CD4-positive, alpha-beta T cell treated with Interleukin-15 for 1 hour (primary cell): ENCODE data around the gene MICU1.

Experiments
- DNase-seq: peaks from one replicate; pipeline ENCODE4 v3.0.0-alpha.2; 2020

Gene MICU1

GRCh38 chr10:72323108-72323749, 302.6 kb downstream of the MICU1 start:
- no peak for DNase-seq

GRCh38 chr10:72322280-72323058, 303.4 kb downstream of the MICU1 start:
- peak; percentile 69 for DNase-seq

- peak; percentile 55 for DNase-seq
Observed at GRCh38 chr10:72322030-72322279, 303.9 kb downstream of the MICU1 start.

- DNase-seq, result no peak
Observed at GRCh38 chr10:72321248-72322029, 304.4 kb downstream of the MICU1 start.

GRCh38 chr10:72320676-72321247, 305.1 kb downstream of the MICU1 start:
- peak; percentile 85 for DNase-seq

- DNase-seq, result peak; percentile 90
Observed at GRCh38 chr10:72319416-72320254, 306.2 kb downstream of the MICU1 start.

- DNase-seq, result no peak
Observed at GRCh38 chr10:72318418-72319262, 307.2 kb downstream of the MICU1 start.
